GM21526 (cell line): Measurements from ENCODE around the gene SLC41A3.
"Not testable (repeated sequence)": the region's sequence is repeated elsewhere in the genome, so short reads cannot be mapped to it uniquely, and the experiment has no call there.

Experiments used
- ATAC-seq: cut with Tn5 transposase; IDR thresholded peaks from one replicate; pipeline ENCODE4 v1.9.1; 2021; ENCODE audit warnings: moderate library complexity; ENCODE audit not compliant: unreplicated experiment, low FRiP score

SLC41A3 gene

DNA sequence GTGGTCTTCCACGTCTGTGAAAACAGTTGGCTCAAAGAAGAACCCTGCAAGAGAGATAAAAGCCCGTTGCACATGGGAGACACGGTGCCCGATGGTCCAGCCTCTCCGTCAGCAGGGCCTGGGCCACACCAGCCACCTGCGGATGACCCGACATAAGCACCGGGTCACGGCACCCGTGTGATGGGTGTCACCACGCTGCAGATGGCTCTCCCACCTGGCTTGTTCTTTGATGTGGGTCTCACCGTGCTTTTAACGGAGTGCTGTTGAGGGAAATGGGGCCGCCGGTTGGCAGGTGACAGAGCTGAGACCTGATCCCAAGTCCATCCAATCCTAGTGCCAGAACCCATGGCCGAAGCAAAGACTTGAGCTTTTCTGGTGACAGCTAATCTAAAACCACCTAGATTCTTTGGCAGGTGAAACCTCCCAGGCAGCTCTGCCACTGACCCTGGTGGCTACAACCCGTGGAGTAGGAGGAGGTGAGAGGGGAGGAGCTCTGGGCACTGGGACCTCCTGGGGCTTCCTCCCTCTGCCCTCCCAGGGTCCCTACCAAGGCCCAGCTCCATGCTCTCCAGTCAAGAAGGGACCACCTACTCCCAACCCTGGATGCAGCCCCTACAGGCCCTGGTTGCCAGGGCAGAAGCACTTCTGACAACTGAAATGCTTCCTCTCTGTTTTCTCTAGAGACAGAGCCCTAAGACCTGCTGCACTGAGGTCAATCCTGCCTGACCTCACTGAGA lies 23.4 kb upstream of the SLC41A3 start:
- ATAC-seq, result no peak

DNA sequence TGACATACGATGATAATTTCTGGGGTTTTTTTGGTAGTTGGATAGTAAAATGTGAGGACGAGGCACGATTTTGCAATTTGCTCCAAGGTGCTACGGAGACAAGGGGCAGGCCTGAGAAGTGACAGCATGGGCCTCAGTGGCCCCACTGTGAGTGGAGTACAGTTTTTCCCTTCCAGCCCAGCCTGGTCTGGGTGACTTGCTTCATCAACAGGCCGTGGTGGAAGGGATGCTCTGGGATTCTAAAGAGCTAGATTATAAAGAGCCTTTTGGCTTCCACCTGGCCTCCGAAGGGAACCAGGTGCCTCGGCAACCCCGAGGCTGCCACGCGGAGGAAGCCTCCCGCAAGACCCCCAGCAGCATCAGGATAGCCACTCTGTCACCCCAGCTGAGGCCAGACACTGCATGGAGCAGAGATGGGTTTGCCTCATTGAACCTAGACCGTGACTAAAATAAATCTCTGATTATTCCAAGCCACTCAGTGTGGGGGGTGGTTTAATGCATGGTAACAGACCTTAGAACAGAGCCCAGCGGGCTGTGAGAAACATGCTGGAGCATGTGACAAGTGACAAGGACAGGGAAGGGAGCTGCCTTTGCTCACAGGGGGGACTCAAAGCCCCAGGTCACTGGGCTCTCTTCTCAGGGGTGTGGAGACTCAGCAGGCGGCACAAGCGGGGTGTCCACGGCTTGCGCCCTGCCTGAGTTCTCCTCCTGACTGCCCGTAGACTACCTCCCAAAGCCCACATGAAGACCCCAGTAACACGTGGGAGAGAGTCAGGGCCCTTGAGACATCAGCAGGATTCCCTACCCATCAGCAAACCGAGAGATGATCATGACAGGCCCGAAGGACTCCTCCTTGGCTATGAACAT lies 22.6 kb upstream of the SLC41A3 start:
- ATAC-seq, result no peak

DNA sequence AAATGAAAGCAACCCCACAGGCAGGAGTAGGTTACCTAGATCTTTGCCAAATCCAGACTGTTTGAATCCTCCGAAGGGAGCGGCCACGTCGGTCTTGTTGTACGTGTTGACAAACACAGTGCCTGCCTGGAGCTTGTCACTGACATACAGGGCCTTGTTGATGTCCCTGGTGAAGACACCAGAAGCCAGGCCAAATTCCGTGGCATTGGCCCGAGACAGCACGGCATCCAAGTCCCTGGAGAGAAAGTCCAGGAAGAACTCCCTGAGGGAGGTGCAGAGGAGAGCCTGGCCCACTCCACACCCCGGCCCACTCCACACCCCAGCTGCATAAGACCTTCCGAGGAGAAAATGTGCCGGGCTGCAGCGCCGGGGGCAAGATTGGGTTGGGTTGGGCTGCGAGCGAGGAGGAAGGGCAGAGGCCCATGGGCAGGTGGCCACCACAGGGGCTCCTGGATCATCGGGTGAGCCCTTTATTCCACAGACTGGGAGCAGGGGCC lies 21.8 kb upstream of the SLC41A3 start:
- ATAC-seq, result no peak

DNA sequence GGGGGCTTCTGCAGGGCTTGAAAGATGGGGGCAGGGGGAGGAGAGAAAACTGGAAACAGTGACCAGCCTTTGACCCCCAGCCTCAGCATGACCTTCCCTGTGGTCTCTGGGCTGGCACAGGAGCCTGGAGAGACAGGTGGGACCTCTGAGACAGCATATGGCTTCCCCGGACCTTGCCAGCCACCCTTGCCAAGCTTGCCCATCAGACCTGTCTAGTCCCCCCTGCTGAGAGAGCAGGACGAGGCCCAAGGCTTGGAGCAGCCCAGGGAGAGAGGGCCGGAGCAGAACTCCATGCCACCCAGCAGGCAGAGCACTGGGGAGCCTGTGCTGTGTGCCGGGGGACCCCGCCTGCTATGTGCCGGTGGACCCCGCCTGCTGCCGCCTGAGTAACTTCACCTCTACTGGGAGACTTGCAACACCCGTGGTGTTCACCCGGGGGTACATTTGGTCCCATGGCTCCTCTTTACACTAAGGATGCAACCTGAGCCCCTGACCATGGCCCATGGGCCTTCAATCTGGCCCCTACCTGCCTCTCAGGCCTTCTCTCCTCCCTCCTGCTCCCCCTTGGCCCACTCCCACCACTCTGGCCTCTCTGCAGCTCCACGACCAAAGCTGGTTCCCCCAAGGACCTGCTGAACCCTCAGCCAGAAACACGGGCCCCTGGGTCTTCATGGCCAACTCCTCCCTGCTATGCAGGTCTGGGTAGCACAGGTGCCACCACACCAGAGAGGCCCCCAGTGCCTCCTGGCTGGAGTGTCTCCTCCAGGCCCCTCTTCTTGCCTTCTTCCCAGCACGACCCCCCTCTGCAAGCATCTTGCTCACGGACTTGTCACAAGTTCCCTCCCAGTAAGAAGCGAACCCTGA lies 21.1 kb upstream of the SLC41A3 start:
- no peak for ATAC-seq

DNA sequence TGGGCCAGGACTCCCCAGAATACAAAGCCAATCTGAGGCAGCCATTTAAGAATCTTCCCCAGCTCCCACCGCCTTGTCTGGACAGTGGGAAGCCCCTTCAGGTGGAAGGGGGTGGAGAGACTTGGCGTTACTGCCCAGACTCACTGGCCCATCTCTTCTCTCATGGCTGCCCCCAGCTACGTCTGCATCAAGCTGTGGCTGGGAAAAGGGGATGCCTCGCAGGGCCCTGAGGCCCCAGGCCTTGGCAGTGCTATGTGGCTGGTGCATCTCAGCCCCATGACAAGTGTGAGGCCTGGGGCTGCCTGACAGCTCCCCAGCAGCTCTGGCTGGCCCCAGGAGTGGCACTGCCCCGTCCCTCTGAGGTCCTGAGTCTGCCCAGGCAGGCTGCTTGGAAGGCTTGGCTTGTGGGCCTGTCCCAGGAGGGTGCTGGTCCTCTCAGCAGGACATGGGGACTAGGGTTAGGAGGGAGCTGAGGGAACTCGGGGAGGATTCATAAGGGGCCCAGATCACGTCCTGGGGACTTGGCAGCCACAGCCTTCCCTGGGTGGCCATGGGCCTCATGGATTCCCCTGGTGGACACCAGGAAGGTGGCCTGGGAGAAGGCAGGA lies 20.2 kb upstream of the SLC41A3 start:
- no peak for ATAC-seq

DNA sequence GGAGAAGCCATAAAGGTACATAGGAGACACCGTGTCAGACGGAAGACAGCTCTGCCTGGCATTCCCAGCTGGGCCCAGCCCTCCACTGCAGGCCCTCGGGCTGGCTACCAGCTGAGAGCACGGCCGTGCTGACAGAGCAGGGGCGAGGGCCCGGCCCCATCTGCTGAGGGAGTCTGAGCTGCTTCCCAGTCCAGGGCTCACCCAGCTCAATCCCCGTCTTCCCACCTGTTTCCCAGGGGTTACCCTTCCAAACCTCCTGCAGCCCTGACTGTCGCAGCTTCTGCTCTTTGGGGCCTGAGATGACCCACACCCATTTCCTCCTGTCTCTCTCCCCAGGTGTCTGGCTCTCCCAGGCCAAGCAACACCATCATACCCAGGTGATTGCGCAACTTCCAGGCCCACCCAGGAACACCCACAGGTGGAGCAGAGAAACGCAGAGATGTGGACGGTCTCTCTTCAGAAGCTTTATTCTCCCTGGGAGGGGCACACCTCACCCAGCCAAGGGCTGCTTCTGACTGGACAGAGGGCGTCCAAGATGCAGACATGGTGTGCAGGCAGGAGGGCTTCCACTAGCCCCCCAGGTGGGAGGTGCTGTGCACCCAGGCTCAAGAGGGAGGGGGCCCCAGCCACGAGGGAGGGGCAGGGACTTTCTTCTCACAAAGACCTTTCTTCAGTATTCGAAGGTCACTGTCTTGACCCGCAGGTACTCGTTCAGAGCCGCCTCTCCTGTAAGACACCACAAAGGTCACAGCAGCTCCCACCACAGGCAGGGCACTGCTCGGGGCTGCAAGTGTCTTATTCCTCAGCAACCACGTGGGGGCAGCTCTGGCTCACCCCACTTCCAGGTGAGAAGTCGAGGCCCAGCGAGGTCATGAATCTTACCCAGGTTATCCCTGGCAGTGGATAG lies 19.4 kb upstream of the SLC41A3 start:
- no peak for ATAC-seq

DNA sequence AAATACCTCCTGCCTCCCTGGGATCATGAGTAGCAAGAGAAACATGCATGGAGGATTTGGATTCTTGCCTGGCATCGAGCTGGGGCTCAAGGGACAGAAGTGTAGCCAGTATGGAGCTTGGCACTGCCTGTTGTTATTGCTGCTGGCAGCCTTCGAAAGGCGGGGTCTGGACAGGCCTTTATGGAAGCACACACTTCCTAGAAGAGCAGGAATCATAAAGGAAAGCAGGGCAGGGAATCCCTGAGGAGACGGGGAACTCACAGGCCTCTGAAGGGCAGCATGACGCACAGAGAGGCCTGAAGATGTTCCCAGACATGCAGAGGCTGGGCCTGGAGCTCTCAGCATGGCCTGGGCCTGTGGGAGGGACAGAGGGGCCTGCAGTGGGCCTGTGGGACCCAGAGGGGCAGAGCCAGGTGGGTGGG lies 18.6 kb upstream of the SLC41A3 start:
- ATAC-seq, result no peak

DNA sequence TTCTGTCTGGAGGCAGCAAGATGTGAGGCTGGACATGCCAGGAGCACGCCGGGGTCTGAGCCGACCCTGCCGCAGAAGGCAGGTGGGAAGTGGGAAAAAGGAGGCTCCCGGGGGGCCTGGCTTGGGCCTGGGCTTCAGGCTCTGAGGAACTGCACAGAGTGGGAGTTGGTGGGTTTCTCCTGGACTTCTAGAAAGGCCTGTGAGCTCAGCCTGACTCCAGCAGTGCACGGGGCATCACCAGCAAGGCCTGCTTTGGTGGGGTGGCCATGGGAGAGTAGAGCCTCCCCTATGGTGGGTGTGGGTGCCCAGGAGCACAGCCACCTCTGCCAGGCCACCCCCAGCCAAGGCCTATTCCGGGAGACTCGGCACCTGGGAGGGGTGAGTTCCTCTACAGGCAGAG lies 18.1 kb upstream of the SLC41A3 start:
- ATAC-seq, result no peak

DNA sequence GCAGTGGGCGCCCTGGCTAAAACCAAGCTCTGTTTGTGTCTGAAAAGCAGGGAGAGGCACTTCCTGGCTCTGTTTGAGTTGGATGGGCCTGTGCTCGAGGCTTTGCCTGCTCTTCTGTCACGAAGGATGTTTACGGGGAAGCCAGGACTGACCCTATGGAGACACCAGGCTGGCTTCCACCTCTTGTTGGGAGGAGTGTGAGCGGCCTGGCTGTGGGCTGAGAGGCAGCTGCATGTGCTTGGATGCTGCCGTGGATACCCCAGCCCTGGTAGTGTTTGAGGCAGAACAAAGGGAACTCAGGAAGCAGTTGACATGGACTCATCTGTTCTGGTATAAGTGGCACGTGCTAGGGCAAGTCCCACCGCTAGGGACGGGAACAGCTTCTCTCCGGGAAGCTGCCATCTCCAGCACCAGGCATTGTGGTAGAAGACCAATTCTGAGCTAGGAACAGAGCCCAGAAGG lies 17.6 kb upstream of the SLC41A3 start:
- ATAC-seq, result no peak

DNA sequence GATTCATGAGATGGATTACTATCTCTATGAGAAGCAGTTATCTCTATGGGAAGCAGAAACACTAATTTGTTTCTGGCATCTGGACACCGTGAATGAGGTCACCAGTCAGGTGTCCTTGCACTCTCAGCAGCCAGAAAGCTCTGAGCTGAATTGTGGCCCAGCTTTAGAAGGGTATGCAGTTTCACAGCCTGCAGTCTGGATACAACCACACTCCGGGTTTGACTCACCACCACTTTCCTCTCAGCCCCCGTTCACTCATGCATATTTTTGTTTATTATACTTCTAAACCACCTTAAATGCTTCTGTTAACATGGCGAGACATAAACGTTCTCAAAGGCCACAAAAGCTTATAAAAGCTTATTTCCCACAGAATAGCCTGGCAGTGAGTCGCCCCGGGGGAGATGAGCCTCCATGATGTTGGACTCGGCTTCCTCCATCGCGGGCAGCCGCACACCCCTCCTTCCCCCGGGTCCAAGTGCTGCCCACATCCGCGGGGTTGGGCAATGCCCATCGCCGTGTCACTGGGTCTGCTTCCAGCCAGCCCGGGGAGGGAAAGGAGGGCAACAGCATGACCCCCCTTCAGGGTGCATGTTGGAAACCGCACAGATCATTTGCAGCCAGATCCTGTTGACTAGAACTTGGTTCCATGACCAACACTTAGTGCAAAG lies 16.8 kb upstream of the SLC41A3 start:
- no peak for ATAC-seq

DNA sequence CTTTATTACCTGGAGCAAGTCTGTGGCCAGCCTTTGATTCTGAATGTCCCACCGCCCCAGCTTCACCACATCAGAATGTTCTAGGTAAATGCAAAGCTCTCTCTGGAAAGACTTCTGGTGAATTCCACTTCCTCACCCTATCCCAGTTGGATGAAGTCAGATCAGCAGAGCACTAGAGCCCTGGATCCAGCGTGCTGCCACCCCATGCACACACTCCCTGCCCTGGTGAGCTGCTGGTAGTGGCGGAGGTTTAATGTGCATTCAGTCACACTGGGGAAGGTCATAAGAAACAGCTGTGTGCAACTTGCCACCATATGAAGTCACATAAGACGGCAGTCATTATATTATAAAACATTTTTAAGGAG lies 16.3 kb upstream of the SLC41A3 start:
- no peak for ATAC-seq

DNA sequence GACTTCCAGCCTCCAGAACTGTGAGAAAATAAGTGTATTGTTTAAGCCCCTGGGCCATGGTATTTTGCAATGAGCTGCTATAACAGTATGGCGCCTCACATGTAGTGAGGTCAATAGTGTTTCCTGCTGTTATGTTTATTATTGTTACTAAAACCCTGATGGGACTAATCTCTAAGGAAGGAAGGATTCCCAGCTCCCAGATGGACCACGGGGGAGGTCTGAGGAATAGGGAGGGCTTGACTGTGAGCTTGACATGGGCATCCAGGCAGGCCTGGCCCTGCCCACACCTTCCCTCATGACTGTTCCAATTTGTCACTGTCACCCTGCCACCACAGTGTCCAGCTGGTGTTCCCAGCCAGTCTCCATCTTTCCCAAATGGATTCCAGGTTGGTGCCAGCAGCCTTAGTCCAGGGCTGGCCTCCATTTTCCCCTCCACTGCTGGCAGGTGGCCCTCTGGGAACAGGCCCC lies 14.5 kb upstream of the SLC41A3 start:
- no peak for ATAC-seq

DNA sequence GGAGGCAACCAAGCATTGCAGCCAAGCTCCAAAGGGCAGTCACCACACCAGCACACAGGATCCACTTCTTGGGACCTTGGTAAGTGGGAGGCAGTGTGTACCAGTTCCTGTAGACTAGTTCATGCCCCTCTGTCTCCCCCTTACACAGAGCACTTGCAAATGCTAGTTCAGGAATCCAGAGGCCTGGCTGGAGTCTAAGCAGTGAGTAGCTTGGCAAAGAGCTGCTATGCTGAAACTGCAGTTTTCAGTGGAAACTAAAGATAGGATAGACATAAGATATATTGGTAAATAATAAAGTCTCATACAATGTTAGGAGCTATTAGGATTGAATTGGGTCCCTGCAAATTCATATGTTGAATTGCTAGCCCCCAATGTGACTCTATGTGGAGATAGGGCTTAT lies 13.9 kb upstream of the SLC41A3 start:
- no peak for ATAC-seq

DNA sequence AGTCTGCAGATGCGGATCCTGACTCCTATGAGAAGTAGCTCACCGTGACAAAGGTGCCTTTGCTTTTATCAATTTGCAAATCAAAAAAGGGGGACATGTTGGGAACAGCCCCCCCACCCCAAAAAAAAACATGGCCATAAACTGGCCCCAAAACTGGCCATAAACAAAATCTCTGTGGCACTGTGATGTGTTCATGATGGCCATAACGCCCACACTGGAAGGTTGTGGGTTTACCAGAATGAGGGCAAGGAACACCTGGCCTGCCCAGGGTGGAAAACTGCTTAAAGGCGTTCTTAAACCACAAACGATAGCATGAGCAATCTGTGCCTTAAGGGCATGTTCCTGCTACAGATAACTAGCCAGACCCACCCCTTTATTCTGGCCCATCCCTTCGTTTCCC lies 12.3 kb upstream of the SLC41A3 start:
- ATAC-seq, result not testable (repeated sequence)

DNA sequence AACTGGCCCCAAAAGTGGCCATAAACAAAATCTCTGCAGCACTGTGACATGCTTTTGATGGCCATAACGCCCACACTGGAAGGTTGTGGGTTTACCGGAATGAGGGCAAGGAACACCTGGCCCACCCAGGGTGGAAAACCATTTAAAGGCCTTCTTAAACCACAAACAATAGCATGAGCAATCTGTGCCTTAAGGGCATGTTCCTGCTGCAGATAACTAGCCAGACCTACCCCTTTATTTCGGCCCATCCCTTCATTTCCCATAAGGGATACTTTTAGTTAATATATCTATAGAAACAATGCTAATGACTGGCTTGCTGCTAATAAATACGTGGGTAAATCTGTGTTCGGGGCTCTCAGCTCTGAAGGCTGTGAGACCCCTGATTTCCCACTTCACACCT lies 8.2 kb upstream of the SLC41A3 start:
- ATAC-seq, result not testable (repeated sequence)

DNA sequence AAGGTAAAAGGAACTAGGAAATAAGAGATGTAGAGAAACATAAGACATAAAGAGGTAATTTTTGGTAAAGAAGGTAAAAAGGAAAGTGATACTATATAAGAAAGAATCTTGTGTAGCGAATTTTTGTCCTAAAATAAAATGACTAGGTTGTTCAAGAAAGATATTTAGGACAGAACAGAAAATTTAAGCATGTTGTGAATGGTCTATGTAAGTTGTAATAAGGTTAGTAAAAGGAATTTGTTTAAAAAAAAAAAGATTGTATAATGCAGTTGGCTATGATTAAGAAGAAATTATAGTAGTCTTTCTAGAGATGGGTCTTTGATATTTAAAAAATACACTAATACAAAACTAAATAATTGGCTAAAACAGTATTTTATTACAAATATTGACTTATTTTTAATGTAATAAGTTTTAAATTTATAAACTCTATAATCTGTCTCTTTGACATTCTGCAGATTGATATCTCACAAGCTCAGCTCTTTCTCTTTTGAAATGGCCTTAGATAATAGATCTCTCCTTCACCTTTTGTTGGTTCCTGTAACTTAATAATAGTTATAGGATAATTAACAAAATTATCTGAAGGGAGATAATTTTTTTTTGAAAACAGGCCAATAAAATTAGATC lies 3.7 kb upstream of the SLC41A3 start:
- ATAC-seq, result no peak

DNA sequence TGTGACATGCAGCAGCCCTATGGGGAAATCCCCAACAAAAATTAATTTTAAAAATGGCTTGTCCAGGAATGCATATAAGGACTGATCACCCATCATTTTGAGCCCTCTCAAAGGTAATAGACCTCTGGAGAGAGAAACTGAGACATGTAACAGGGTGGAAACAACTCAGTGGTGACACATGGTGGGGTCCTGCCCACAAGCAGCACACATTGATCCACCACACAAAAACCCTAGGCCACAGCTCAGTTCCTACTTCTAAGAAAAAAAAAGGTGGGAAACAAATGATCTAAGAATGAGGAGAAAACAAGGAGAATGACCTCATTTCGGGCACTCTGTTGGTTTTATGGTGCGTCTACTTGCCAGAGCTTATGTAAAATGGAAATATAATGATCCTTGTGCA lies 1.9 kb upstream of the SLC41A3 start:
- ATAC-seq, result no peak

DNA sequence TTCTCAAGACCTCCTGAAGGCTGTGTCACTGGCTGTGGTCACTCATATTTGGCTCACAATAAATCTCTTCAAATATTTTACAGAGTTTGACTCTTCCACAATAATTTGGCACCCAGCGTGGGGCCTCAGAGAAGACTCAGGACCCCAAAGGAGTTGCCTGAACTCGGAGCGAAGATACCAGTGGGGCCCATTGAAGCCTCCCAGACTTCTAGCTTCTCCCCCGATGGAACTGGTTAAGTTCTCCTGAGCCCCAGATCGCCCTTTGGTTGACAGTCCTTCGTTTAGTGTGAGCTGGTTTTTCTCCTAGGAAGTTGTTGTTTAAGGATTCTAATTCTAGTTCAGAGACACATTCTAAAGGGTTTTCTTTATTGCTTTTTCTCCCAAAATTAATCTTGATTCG lies 1.4 kb upstream of the SLC41A3 start:
- no peak for ATAC-seq
